Adrenal gland (tissue), 12 donors: ENCODE results near the gene DAAM2. TPM values are rescaled to one million over a fixed set of nuclear protein-coding genes. Genes with fewer than 3 reads are reported as not detected.

Experiments used
- DNase-seq, 7 donors: peaks; one replicate each; pipeline ENCODE4 v3.0.0-alpha.2; 2019 to 2020
- H3K27ac ChIP-seq, 5 donors: fragments of 200-600 bp; sonication (generic) in 4 of 5; 1 replicate in 3 of 5; 2 replicates in 2 of 5; pipeline versions ENCODE4 v1.5.1 to v1.8.0; 2016 to 2020; ENCODE audit warnings: mild to moderate bottlenecking in 1 of 5
- H3K27me3 ChIP-seq: fragments of 200-600 bp; 2 replicates; pipeline ENCODE4 v1.8.0; 2021
- H3K36me3 ChIP-seq, 2 donors: fragments of 200-600 bp; replicated peaks in 1 of 2; 1 replicate in 1 of 2; 2 replicates in 1 of 2; pipeline versions ENCODE4 v1.5.1 to v1.8.0; 2018 to 2022
- H3K4me1 ChIP-seq, 2 donors: fragments of 200-600 bp; replicated peaks in 1 of 2; 1 replicate in 1 of 2; 2 replicates in 1 of 2; pipeline versions ENCODE4 v1.5.1 to v1.8.0; 2018 to 2021
- H3K4me3 ChIP-seq, 4 donors: fragments of 200-600 bp; sonication (generic) in 3 of 4; one replicate each; pipeline ENCODE4 v1.5.1; 2016 to 2018
- H3K9me3 ChIP-seq, 3 donors: fragments of 200-600 bp; sonication (generic) in 1 of 3; replicated peaks in 1 of 3; 1 replicate in 2 of 3; 2 replicates in 1 of 3; pipeline versions ENCODE4 v1.5.1 to v1.8.0; 2016 to 2021
- CTCF ChIP-seq, 6 experiments: fragments of 450-650 bp in 4 of 6; fragments of 200-600 bp in 2 of 6; sonication (generic) in 1 of 6; IDR thresholded peaks; 1 replicate in 5 of 6; 2 replicates in 1 of 6; pipeline versions ENCODE4 v1.5.1 to v1.8.0; 2016 to 2021; ENCODE audit warnings: antibody characterized with exemption in 6 of 6, mild to moderate bottlenecking in 2 of 6, moderate library complexity in 1 of 6
- POLR2A ChIP-seq, 2 donors: fragments of 450-650 bp; IDR thresholded peaks; one replicate each; pipeline ENCODE4 v1.6.1; 2017; ENCODE audit warnings: antibody characterized with exemption in 2 of 2, mild to moderate bottlenecking in 2 of 2, moderate library complexity in 1 of 2
- WGBS, 4 donors: extraction: QIAGEN DNeasy Blood & Tissue Kit in 2 of 4; methylation state at CpG; one replicate each; pipeline versions ENCODE4 v1.1.5 to v1.1.7; 2013 to 2017; 5-methylcytosine and 5-hydroxymethylcytosine counted together
- intact Hi-C, 2 donors: fragments of 100-400 bp; cut with DNase I; formaldehyde crosslinking; loops; one replicate each; pipeline versions ENCODE4 v1.14.1 to v1.15.0; 2022 to 2023
- polyA plus RNA-seq, 3 donors: library from polyadenylated mRNA; stranded (reverse); fragments of 200-250 nt in 2 of 3; fragments of 350-450 nt in 1 of 3; fragmentation: Illumina TruSeq in 1 of 3; extraction: RNeasy Lipid Tissue Mini Kit (QIAGEN cat#74804) in 1 of 3; gene quantifications; one replicate each; pipeline ENCODE4 v1.2.3, GENCODE V29; 2013 to 2014
- total RNA-seq, 9 donors: library from RNA; depleted of rRNA in 4 of 9; stranded (reverse); fragments of >200 nt in 4 of 9; fragments of 120-200 nt in 1 of 9; fragmentation: NEBNext Ultra II Directional in 1 of 9; extraction: Animal tissue kit (Norgen Biotek cat#: 25700) in 1 of 9; gene quantifications; one replicate each; pipeline versions ENCODE4 v1.1.0 to v1.2.4, GENCODE V29; 2013 to 2023
- donor health status: healthy with polysubstance abuse.
- donor health status: Bipolar disorder and iron deficiency.
- donor health status: DM: yes; HTN: yes; CAD: no.
- donor health status: DM: no; HTN: no; CAD: no.
- donor health status: DM: no; HTN: no; CAD: no.
- donor health status: DM: yes; HTN: yes; CAD: no.

DAAM2 gene
- total and polyA plus RNA-seq, 12 donors, result 28.1 to 72.1 (median 53.2) TPM

- Histone ChIP-seq H3K27me3 (no peaks in the 10 kb centered on the region), H3K36me3 (no peaks in the 10 kb centered on the region), H3K9me3 (no peaks in the 10 kb centered on the region), H3K4me1 (no peaks in the 10 kb centered on the region), H3K27ac (no peak overlapping the region), H3K4me3 (no peak overlapping the region)
- intact Hi-C loops, result no loop called here
- no peak for DNase-seq
- WGBS, 4 donors, result 94 to 96% (median 95%) methylated on average over 4 of the region's 4 CpGs
- TF ChIP-seq POLR2A (IDR thresholded peaks at IDR 0.05) (no peak), CTCF (IDR thresholded peaks at IDR 0.05) (no peak)
These were observed 21.7 kb upstream of the DAAM2 start for GRCh38 chr6:39770446-39770845.

DNA sequence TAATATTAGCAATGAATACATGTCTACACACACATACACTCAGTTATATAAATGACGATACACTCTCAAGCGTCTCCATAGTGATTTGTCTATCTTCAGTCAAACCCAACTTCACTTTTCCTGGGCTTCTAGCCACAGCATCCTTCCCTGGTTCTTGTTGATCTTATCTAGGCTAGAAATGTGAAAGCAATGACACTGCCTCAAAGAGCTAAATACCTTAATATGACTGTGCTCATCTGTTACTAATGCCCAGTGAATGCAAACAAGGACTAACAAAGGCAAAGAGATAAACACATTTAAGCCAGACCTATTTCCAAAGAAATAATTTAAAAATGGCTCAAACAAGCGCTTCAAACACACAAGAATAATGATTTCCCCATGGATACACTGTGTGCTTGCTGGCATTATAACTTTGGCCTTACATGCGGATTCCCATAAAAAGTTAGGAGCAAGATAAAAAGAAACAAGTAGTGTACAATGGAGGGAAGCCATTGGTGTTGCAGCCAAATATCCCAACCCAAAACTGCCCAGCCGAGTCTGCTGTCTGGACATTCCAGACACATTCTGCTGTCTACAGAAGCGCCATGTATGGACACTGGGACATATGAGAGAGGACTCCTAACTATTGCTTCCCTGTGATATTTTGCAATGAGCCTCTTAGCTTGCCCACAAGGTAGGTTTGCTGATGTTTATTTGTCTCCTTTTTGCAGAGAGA, 19.5 kb upstream of the DAAM2 start:
- no peak for TF ChIP-seq POLR2A (IDR thresholded peaks at IDR 0.05)
- TF ChIP-seq CTCF (IDR thresholded peaks at IDR 0.05), result no peak
- Histone ChIP-seq H3K36me3 (no peaks in the 10 kb centered on the region), H3K27me3 (no peaks in the 10 kb centered on the region), H3K4me3 (no peak overlapping the region), H3K9me3 (no peaks in the 10 kb centered on the region), H3K27ac (no peak overlapping the region), H3K4me1 (no peaks in the 10 kb centered on the region)
- 68 to 87% (median 78%) methylated on average over 6 of the region's 6 CpGs for WGBS, 4 donors
- intact Hi-C loops, result no loop called here
- DNase-seq, result no peak

DNA sequence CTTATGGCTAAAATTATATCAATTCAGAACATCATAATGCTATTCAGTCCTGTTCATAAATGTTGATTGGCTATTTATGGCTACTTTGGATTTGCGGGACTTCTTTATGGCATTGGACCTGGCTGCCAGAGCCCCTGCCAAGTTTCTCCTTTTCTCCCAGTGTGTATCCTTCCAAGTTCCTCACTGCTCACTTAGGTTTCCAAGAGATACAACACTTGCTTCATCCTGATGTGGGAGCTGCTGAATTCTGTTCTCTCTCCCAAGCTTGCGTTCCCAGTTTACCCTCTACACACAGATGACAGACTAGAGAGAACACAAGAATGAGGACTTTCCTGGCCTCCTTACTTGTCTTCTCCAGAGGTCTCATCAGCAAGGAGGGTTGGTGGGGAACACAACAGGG, 18.4 kb upstream of the DAAM2 start:
- intact Hi-C loops, result no loop called here

GRCh38 chr6:39776581-39776980, 15.6 kb upstream of the DAAM2 start:
- H3K9me3 ChIP-seq, result no peaks in the 10 kb centered on the region
- no peak overlapping the region for H3K27ac ChIP-seq
- no peaks in the 10 kb centered on the region for H3K4me1 ChIP-seq
- 84 to 93% (median 88%) methylated on average over 2 of the region's 2 CpGs for WGBS, 4 donors
- no peak overlapping the region for H3K4me3 ChIP-seq
- no peaks in the 10 kb centered on the region for H3K36me3 ChIP-seq
- TF ChIP-seq POLR2A (IDR thresholded peaks at IDR 0.05) (no peak), CTCF (IDR thresholded peaks at IDR 0.05) (no peak)
- H3K27me3 ChIP-seq, result no peaks in the 10 kb centered on the region
- no peak for DNase-seq
- intact Hi-C loops, result no loop called here

More for the DNA sequence above, 18.4 kb upstream of the DAAM2 start:
- DNase-seq, result no peak
- H3K9me3 ChIP-seq, result no peaks in the 10 kb centered on the region
- no peaks in the 10 kb centered on the region for H3K36me3 ChIP-seq
- H3K27ac ChIP-seq, result no peak overlapping the region
- 94 to 98% (median 95%) methylated on average over 2 of the region's 2 CpGs for WGBS, 4 donors
- no peaks in the 10 kb centered on the region for H3K27me3 ChIP-seq
- H3K4me3 ChIP-seq, result no peak overlapping the region
- no peak for TF ChIP-seq CTCF (IDR thresholded peaks at IDR 0.05)
- TF ChIP-seq POLR2A (IDR thresholded peaks at IDR 0.05), result no peak
- H3K4me1 ChIP-seq, result no peaks in the 10 kb centered on the region
